ENCODE results near the gene ST6GALNAC4. TPM values are rescaled to one million over a fixed set of nuclear protein-coding genes. Genes with fewer than 3 reads are reported as not detected.
A peak's percentile ranks its signal among the peaks of the same experiment; 100 is the strongest.

The ST6GALNAC4 gene
- total RNA-seq, 1 experiment from 2014 or later: 41.6 TPM

DNA sequence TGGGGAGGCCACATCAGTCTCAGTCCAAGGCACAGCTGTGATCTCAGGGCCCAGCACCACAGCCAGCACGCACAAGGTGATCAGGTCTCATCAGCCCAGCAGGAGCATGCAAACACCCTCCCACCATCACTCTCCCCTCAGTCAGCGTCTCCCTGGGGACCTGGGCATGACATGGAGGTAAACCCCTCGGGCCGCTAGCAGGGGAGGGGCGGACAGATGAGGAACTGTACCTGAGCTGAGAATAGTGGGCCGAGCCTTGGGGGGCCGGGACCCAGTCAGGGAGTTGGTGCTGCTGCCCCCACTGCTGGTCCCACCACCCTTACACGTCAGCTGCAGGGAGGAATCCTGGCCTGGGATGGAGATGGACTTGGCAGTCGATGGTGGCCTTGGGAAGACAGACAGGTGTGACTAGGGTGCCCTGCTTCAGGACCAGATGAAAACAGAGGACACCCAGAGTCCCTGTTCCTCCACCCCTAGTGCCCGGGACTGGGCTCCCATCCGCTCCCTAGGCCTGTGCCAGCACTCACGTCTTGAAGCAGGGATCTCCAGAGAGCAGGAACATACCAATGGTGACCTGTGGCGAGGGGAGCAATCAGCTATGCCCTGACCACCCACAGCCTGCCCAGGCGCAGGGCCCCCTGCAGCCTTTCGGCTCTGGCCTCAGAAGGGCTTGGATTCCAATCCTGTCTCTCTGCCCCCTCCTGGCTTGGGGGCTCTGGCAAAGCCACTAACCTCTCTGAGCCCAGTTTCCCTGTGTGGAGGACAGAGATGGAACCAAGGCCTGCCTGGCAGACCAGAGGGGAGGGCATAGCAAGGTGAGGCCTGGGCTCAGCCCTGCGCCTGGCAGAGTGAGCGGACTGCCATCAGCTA lies 31.2 kb upstream of the ST6GALNAC4 start:
- no peak for DNase-seq (ENCODE audit: low read depth)

DNA sequence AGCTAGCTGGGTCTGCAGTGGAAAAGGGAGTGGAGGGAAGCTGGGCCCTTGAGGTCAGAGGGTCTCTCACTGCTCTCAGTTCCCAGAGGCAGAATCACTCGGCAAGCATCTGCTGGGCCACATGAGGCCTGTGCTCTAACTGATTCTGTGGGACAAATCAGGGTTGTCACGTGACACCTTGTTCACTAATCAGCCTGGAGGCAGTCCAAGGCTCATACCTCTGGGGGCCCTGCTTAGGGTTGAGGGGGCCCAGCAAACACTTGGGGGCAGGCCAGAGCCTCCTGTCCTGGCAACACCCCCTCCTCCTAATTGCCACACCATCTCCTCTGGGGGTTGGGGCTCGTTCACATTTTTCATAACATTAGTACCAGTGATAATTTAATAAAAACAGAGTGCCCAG lies 29.9 kb upstream of the ST6GALNAC4 start:
- no peak for DNase-seq (ENCODE audit: low read depth)

DNA sequence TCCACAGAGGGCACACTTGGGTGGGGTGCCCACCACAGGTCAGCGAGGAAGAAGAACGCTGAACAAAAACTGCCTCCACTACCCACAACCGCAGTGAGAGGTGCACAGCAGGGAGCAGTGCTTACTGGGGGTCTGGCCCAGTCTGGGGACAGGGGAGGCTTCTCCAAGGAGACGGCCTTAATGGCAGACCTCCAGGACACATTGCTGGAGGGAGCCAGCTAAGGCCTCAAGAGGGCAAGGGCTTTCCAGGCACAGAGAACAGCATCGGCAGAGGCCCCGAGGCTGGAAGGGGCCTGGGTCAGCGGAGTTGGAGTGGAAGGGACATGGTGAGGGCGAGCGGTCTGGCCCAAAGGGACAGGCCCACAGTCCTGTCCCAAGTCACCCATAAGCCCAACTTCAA lies 29.1 kb upstream of the ST6GALNAC4 start:
- DNase-seq (ENCODE audit: low read depth): no peak

DNA sequence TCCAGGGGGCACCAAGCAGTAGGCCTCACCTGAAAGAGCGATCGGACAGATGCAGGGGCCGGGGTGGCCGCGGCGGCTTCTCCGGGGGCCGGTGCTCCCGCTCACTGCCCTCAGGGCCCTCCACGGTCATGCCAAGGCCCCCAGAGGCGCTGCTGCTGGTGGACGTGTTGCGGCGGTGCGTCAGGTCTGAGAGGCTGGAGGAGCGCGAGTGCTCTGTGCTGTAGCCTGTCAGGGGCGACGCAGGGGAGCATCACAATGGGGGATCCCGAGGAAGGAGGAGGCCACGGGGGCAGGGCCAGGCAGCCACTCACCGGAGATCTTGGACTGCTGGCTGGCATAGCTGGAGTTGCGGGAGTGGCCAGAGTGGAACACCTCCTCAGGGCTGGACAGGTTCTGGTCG lies 28.5 kb upstream of the ST6GALNAC4 start:
- DNase-seq (ENCODE audit: low read depth): no peak

DNA sequence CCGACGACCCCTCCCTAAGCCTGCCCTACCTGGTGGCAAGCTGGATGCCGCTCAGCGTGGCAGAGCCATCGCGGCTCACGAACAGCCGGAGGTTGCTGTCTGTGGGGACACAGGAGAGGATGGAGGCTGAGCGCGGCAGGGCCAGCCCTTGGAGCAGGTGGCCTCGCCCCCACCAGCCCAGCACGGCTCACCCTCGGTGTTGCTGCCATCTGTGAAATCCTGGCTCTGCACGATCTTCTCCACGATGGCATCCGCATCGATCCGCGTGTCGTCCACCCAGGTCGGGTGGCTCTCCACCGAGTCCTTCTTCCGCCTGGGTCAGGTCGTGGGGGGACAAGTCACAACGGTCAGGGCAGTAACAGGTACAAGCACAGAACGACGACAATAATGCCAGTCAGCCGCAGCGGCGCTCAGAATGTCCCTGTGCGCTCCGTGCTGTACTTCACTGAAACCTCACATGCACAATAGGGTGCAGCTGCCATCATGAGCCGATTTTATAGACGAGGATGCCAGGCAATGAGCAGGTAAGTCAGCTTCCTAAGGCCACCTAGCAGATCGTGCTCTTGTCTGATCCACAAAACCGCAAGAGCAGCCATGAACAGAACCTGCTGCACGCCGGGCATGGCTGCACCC lies 27.9 kb upstream of the ST6GALNAC4 start:
- no peak for DNase-seq (ENCODE audit: low read depth)

DNA sequence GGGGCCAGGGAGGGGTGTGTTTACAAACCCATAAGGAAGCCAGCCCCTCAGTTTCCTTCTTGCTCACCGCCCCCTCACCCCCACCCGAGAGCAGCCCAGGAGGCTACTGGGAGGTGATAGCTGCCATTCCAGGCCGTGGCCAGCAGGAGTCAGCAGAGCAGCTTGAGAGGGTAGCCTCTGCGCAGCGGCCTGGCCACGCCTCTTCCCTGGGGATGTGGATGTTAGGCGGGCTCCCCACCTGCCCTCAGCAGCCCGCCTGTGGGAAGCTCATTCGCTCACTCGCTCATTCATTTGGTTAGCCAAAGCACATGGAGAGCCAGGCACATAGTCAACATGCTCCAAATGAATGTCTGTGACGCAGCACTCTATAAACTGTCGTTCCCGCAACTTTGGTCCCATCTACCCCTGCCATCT lies 26.9 kb upstream of the ST6GALNAC4 start:
- DNase-seq (ENCODE audit: low read depth): peak; percentile 72

DNA sequence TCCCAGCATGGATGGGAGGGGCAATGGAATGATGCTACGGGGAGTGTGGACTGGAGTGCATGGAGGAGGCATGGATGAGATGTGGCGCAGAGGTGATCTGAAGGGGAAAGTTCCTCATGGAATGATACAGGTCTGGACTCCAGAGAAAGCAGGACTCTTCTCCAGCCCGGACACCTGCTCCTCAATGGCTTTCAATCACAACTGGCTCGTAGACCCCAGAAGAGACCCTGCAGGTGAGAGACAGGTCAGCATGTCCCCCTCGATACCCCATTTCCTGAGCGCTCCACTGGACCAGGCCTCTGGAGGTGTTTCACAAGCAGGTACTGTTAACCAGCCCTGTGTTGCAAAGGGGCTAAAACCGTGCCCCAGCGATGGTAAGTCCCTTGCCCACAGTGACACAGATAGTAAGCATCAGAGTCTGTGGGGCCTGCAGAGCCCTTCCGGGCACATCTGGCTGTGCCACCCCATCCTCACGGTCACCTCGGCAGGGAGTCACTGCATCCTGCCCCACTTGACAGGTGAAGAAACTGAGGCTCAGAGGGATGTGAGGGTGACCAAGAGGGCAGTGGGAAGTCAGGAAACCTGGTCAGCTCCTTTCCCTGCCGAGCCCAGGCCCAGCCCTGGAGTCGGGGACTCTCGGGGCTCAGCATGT lies 26.3 kb upstream of the ST6GALNAC4 start:
- no peak for DNase-seq (ENCODE audit: low read depth)

DNA sequence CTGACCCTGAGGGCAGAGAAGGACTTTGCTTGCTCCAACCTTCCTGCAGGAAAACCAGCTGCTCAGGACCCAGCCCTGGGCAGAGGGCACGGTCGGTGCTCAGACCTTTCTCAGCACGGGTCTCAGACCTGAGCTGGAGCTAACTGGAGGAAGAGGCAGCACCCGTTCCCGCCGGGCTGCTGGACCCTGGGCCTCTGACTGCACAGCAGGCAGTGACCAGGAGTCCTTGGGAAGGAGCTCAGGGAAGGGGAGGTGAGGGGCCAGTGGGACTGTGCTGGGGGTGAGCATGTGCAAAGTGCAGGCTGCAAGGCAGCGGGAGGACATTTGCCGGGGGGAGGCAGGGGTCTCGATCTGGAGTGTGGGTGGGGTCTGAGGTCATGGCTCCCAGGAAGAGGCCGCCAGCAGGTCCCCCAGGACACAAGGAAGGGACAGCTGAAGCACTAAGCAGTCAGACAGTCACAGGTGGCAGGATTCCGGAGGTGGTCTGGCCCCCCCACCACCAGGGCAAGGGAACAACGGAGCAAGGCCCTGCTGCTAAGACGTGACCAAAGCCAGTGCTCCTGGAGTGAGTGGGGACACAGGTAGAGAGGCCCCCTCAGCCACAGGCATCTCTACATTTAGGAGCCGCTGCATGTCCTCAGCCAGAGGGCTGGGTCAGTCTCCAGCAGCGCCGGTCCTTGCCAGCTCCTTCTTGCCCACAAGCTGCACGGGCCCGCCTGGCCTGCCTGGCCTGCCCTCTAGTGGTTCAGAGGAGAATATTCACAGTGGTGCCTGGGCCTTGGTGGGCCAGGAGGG lies 25.6 kb upstream of the ST6GALNAC4 start:
- DNase-seq (ENCODE audit: low read depth): peak; percentile 61

DNA sequence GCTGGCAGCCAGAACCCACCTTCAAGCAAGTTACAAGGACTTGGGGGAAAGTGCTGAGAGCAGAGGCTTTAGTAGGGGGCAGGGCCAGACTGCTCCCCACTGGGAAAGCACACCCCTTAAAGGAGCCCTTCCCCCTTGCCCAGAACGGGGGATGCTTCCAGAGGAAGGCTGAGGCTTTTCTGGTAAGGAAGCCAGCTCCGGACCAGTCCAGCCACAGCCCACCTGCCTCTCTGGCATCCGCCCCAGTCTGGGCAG lies 25.0 kb upstream of the ST6GALNAC4 start:
- peak; percentile 30 for DNase-seq (ENCODE audit: low read depth)

DNA sequence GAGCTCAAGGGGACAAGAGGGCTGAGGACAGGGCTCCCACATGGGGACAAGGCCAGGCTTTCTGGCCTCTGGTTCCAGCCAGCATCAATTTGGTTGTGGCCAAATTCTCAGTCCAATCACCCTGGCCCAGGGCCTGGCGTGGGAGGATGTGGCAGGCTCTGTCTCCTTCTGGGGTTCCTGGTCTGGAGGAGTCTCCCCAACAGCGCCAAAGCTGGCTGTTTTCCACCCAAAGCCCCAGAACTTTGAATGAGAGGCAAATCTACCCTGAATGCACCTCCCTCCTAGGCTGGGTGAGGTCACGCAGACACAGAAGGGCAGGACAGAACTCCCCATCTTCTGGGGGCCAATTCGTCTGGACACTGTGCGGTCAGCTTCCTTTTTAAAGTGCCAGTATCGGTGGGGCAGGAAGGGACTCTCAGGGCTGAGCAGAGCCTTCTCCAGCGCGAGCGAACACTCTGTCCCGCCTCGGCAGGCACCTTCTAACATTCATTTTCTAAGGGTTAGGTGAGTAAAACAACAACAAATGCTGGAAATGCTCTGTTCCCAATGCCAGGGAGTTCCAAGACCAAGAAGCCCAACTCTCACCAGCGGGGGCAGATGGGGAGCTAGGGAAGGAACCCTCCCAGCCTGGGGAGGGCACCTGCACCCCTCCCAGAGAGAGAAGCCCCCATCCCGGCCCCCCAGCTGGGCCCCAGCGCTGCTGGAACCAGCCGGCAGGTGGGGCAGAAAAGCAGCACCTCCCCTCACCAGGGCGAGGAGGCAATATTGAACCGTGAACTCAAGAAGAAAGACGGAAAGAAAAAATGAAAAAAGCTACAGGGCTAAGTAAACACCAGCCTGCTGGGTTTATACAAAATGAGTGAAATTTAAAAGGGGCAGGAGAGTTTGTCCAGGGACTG lies 24.5 kb upstream of the ST6GALNAC4 start:
- DNase-seq (ENCODE audit: low read depth): no peak

DNA sequence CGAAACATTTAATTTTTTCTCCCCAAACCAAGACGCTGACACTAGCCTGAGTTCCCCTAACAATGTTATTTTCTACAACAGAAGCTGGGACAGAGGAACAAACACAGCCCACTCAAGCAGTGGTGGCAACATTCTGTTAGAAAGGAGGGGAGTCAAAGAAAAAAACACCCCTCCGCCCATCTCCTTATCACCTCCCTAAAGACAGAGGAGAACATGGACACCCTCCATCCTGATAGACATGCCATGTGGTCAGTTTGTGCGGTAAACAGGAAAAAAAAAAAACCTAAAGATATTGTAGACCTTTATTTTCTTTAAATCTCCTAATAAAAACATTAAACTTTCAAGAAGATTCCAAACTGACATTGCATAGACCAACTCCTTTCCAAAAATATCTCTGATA lies 23.8 kb upstream of the ST6GALNAC4 start:
- DNase-seq (ENCODE audit: low read depth): no peak

DNA sequence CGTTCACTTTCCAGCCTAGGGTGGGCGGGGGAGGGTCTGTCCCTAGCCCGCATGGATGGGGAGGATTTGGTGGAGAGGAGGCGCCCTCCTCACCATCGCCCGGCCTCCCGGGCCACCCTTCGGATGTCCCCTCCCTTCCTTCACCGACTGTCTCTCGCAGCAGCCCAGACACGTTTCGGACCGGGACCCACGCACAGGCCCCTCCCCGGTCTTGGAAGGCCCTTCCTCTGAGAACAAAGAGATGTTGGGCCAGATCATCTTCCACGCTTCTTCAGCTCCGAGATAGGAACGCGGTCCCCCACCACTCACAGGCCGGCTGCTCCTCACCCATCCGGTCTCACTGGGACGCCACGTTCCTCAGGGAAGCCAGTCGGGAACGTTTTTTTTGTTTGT lies 21.5 kb upstream of the ST6GALNAC4 start:
- DNase-seq (ENCODE audit: low read depth): no peak

DNA sequence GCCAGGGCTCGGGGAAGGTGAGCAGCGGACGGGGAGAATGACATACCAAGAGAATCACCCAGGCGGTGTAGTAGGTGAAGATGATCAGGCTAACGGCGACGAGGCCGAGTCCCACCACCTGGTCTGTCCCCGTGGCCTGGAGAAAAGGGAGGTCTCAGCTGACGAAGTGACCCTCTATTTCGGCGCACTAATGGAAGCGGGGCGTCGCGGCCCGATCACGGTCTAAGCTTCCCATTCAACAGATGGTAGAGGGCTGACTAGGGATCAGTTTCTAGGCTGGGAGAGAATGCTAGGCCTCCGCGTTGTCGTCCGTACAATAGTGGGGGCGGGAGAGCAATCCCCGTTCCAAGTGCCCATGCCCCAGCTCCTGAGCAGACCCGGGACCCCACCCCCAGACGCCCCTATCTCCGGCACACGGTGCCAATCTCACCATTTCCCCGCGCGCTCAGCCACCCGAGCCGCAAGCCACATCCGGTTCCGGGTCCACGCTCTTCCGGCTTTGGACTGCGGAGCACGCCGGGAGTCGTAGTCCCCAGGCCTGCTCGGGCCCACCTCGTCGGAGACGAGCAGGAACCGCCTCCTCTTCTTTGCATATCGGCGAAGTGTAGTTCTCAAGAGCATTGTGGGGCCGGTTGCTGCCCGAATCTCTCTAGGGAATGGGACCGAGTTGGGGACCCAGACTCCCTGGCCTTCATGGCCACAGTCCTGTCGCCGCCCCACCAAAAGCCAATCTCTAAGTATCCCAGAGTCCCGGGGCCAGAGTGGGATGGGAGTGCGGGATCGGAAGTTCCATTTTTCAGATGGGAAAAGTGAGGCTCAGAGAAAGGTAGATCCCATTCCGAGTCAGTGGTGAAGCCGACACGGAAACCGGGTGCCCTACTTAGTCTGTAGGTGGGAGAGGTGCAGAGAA lies 20.8 kb upstream of the ST6GALNAC4 start, which contains the start of gene DPM2:
Gene DPM2, minus strand, starts transcription at position 467 of the 910 bp plus-strand sequence. Its CDS starts 34 bp downstream, at position 433.
- DNase-seq (ENCODE audit: low read depth): peak; percentile 75

DNA sequence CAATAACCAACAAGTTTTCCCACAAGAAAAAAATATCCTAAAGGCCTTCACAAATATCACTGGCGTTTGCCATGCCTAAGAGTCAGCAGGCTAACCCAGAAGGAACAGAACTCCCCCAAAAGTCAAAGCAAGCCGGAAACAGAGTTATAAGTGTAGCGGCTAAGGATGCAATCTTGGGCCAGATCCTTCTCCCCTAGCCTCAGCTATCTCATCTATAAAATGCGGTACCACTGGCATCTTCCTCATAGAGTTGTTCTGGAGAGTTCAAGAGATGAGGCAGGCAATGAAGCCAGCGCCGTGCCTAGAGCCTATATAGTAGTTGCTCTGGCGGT lies 20.2 kb upstream of the ST6GALNAC4 start:
- DNase-seq (ENCODE audit: low read depth): no peak

DNA sequence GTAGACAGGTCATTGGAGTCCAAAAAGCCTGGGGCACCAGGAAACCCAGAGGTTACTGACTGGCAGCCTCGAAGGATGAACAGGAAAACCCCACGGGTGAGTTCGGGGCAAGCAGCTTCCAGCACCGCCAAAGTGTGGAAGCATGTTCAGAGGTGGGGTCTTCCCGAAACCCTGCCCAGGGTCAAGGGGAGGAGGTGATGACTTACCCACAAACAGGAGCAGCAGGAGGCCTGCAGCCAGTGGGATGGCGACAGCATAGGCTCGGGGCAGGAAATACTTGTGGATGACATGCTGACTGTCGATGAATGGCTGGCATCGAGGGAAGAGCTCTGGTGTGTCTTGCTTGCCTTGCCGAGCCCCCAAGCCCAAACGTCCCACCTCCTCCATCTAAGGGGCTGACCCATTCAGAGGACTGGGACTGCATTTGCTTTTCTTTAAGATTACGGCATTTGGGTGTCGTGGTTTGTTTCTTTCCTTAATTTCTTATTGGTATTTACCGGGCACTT lies 19.6 kb upstream of the ST6GALNAC4 start:
- DNase-seq (ENCODE audit: low read depth): no peak

DNA sequence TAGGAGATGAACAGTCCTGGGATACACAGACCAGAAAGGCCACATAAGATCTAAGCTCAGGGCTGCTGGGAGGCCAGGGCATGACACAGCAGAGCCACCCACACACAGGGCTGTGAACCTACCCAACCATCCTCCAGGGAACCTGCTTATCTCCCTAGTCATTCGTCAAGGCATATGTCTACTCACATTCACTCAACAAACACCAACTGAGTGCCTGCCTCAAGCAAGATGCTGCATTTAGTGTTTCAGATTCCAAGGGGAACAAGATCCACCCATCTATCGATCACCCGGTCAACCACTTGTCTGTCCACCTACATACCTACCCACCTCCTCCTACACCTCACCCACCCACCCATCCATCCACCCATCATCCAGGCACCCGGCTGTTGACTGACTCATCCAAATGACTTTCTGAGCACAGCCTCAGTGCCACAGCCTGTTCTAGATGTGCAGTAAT lies 19.0 kb upstream of the ST6GALNAC4 start:
- no peak for DNase-seq (ENCODE audit: low read depth)

DNA sequence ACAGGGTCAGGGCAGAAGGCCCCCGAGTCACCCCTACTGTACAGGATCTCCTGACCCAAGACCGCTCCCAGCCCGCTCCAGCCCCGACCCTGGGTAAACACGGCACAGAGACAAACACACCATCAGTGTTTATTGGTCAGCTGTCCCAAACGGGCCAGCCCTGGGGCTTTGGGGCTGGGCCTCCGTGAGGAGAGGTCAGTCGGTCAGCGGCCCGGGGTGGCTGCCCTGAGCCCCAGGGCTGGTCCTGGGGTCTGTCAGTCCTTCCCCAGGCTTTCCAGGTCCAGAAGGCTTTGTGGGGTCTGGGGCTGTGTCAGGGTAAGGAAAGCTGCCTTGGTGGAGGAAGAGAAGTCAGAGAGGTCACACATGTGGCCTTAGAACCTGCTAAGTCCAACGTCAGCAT lies 18.1 kb upstream of the ST6GALNAC4 start:
- DNase-seq (ENCODE audit: low read depth): no peak

DNA sequence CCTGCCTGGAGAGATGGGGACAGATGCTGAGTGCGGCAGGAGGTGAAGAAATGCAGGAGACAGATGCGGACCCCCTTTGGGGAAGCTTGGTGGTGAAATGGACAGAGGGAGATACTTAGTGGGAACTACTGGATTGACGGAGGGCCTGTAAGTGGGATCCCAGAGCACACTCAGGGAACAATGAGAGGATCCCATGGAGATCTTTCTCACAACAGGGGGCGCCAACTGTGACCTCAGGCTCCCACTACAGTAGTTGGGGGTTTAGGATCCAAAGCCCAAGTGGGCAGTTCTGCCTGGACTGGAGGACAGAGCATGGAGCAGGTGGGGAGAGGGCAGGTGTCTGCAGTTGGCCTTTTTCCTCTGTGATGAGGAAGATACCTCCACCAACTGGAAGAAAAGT lies 17.4 kb upstream of the ST6GALNAC4 start:
- DNase-seq (ENCODE audit: low read depth): no peak

DNA sequence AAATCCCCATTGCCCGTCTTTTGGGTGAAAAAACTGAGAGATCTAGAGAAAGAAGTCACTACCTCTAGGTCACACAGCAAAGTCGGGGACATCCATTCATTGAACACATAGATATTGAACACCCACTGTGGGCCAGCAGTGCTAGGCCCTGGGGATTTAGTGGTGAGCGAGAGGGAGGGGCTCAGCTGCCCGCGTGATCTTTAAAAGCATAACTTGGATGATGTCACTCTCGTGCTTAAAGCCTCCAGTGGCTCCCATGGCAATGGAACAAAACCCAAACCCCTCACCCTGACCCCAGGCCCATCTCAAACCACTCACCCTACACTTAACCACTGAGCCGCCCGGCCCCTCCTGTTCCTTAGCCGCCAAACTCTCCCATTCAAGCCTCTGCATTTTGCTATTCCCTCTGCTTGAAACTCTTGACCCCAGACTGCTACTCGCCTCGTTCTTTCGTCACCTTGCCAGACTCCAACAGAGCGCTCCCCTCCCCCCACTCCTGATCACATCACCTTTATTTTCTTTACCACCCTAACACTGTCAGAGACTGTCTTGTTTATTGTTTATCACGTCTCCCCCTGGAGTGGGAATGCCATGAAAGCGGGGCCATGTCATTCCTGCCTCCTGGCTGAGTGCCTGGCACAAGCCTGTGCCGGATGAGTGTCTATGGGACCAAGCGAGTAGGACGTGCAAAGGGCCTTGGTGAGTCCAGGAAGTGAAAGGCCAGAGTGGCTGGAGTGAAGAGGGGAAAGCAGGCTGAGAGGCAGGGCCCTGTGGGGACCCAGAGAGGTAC lies 14.4 kb upstream of the ST6GALNAC4 start:
- peak; percentile 73 for DNase-seq (ENCODE audit: low read depth)
